ENCODE measurements around the gene SUPT7L. TPM values are rescaled to one million over a fixed set of nuclear protein-coding genes. Genes with fewer than 3 reads are reported as not detected.
"Not testable (repeated sequence)": the region's sequence is repeated elsewhere in the genome, so short reads cannot be mapped to it uniquely, and the experiment has no call there.

SUPT7L gene
- total and polyA plus RNA-seq, 2 of the 13 experiments (the other 11 are each of a cell fraction or from before 2014, with no cell fraction given) = 32.9 to 77.5 TPM

DNA sequence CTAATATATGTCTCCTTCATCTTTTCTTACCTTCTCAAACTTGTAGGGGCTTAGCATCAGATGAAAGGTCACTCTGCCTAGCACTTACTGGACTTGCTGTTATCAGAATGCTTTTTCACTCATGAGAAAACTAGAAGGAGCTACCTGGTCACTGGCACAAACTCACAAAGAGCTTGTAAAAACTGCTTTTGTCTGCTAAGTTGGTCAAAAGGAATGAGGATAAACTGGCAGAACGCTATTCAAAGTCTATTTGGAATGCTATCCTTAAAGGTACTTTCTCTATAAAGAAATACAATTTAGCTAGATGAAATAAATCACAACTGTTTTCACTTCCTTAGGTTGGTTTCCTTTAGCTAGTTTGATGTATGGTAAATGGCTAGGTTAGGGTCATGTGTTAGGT is 37.1 kb downstream of the SUPT7L start:
- H3K4me3 ChIP-seq (replicated peaks in 1 of 3; ENCODE audit: insufficient read depth in 1 of 3, low read depth in 2 of 3, low read length in 3 of 3); in situ Hi-C loops (cut with HindIII; ENCODE audit: extremely low pct_ligation_motif_present, low pct_unique_long_range_greater_than_20kb); H3K27ac ChIP-seq (ENCODE audit: extremely low read length, insufficient read depth, low read length); H3K27me3 ChIP-seq (ENCODE audit: control insufficient read depth in 1 of 2, insufficient read depth in 2 of 2, low read length in 2 of 2); H2AFZ ChIP-seq (ENCODE audit: low read length); DNase-seq (ENCODE audit: low spot score); ATAC-seq; FAIRE-seq; BruUV-seq (replicated peaks); H4K20me1 ChIP-seq (ENCODE audit: insufficient read depth, low read length); H3K4me2 ChIP-seq (ENCODE audit: low read depth, low read length); H3K9ac ChIP-seq (ENCODE audit: insufficient read depth, low read depth, low read length); POLR2A ChIA-PET; CTCF ChIA-PET (ENCODE audit: low intra/inter-chr PET ratio, low total read pairs); H3K79me2 ChIP-seq (ENCODE audit: insufficient read depth, low read length); H3K9me3 ChIP-seq (ENCODE audit: low read length): not testable (repeated sequence)
- 93% methylated on average over 1 of the region's 1 CpG for WGBS (ENCODE audit: low lambda C conversion rate)
- H3K4me1 ChIP-seq (ENCODE audit: insufficient read depth, low read length) = peaks cover 24% of the 10 kb centered on the region
- H3K36me3 ChIP-seq (replicated peaks in 1 of 2; ENCODE audit: control insufficient read depth in 1 of 2, insufficient read depth in 2 of 2, low read length in 2 of 2) = peaks cover 11 to 22% of the 10 kb centered on the region in 2 experiments
- intact Hi-C loops (cut with micrococcal nuclease; ENCODE audit: unreplicated experiment) = loop anchor here (5.0 kb wide), 1 partner anchor 36 kb away; the partner anchor contains the start of genes SLC4A1AP and SUPT7L

DNA sequence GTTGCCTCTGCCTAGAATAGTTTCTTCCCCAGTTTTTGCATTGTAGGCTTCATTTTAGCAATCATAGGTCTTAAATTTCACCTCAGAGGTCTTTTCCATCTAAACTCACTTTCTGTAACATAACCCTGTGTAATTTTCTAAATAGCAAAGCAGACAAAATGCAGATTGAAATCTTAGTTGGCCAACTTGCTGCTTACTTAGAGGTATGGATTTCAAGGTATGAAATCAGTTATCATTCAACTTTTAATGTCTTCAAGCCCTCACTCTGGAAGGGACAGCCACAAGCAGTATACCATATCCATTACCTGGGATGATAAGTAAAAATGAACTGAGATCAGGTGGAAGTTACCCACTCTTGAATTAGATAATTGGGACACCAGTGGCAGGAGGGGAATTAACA is 38.5 kb downstream of the SUPT7L start:
- Histone ChIP-seq H3K4me2 (ENCODE audit: low read depth, low read length) (no peak overlapping the region), H3K9me3 (ENCODE audit: low read length) (no peaks in the 10 kb centered on the region), H3K27me3 (ENCODE audit: control insufficient read depth in 1 of 2, insufficient read depth in 2 of 2, low read length in 2 of 2) (no peaks in the 10 kb centered on the region; a peak in 1 of 5 replicates), H3K79me2 (ENCODE audit: insufficient read depth, low read length) (peaks cover 10% of the 10 kb centered on the region), H4K20me1 (ENCODE audit: insufficient read depth, low read length) (no peaks in the 10 kb centered on the region), H3K36me3 (replicated peaks in 1 of 2; ENCODE audit: control insufficient read depth in 1 of 2, insufficient read depth in 2 of 2, low read length in 2 of 2) (peaks cover 17 to 26% of the 10 kb centered on the region in 2 experiments), H3K27ac (ENCODE audit: extremely low read length, insufficient read depth, low read length) (no peak overlapping the region), H2AFZ (ENCODE audit: low read length) (no peak overlapping the region), H3K4me1 (ENCODE audit: insufficient read depth, low read length) (peaks cover 15% of the 10 kb centered on the region), H3K4me3 (replicated peaks in 1 of 3; ENCODE audit: insufficient read depth in 1 of 3, low read depth in 2 of 3, low read length in 3 of 3) (no peak overlapping the region), H3K9ac (ENCODE audit: insufficient read depth, low read depth, low read length) (no peak overlapping the region)
- no TSS peak for BruUV-seq (replicated peaks)
- ATAC-seq = no peak
- intact Hi-C loops (cut with micrococcal nuclease; ENCODE audit: unreplicated experiment) = loop anchor here (5.0 kb wide), 1 partner anchor 37 kb away; the partner anchor contains the start of genes SLC4A1AP and SUPT7L
- in situ Hi-C loops (cut with HindIII; ENCODE audit: extremely low pct_ligation_motif_present, low pct_unique_long_range_greater_than_20kb) = no loop called here
- no peak for FAIRE-seq
- POLR2A ChIA-PET = no interaction called here
- no peak for DNase-seq (ENCODE audit: low spot score)
- TF ChIP-seq DMTF1 (CRISPR knock-in tag; IDR thresholded peaks at IDR 0.05) = no peak
- TF ChIP-seq POLR2G (IDR thresholded peaks at IDR 0.05; ENCODE audit: low read depth, low read length) = peak; percentile 39; the same call in 1 of the 2 replicates
- CTCF ChIA-PET (ENCODE audit: low intra/inter-chr PET ratio, low total read pairs) = no interaction called here
